Left lung (tissue), 14 donors: ENCODE data around the gene PTCHD4. TPM values are rescaled to one million over a fixed set of nuclear protein-coding genes. Genes with fewer than 3 reads are reported as not detected.
A peak's percentile ranks its signal among the peaks of the same experiment; 100 is the strongest.

Experiments
- ATAC-seq: fragments of 200-7000 bp; cut with Tn5 transposase; one replicate; pipeline ENCODE4 v1.9.1; 2020; ENCODE audit warnings: moderate library complexity
- DNase-seq, 4 donors: peaks; one replicate each; pipeline ENCODE4 v3.0.0-alpha.2; 2013 to 2020
- H3K27ac ChIP-seq, 2 donors: fragments of 200-600 bp; sonication (generic) in 1 of 2; one replicate each; pipeline versions ENCODE4 v1.5.0 to v1.8.0; 2020 to 2021
- H3K27me3 ChIP-seq, 2 donors: fragments of 200-600 bp; sonication (generic) in 1 of 2; one replicate each; pipeline versions ENCODE4 v1.5.0 to v1.8.0; 2020 to 2021
- H3K36me3 ChIP-seq, 2 donors: fragments of 200-600 bp; sonication (generic) in 1 of 2; one replicate each; pipeline versions ENCODE4 v1.5.0 to v1.8.0; 2020 to 2021
- H3K4me1 ChIP-seq, 2 donors: fragments of 200-600 bp; one replicate each; pipeline ENCODE4 v1.8.0; 2021
- H3K4me3 ChIP-seq, 2 donors: fragments of 200-600 bp; sonication (generic) in 1 of 2; one replicate each; pipeline versions ENCODE4 v1.5.0 to v1.8.0; 2020 to 2021; ENCODE audit warnings: mild to moderate bottlenecking in 1 of 2
- H3K9me3 ChIP-seq, 2 donors: fragments of 200-600 bp; sonication (generic) in 1 of 2; one replicate each; pipeline versions ENCODE4 v1.5.0 to v1.8.0; 2020 to 2021
- CTCF ChIP-seq, 2 donors: fragments of 200-600 bp; sonication (generic) in 1 of 2; IDR thresholded peaks; one replicate each; pipeline versions ENCODE4 v1.5.0 to v1.8.0; 2021; ENCODE audit warnings: antibody characterized with exemption in 2 of 2
- intact Hi-C, 2 donors: fragments of 100-400 bp; cut with DNase I; formaldehyde crosslinking; loops; one replicate each; pipeline versions ENCODE4 v1.11.2 to v1.14.2; 2022
- long read RNA-seq, 12 donors: library from polyadenylated mRNA in 2 of 12; unstranded in 2 of 12; transcript quantifications; one replicate each; pipeline ENCODE4 v2.0.0 and lab custom pipeline, GENCODE V29; 2019 to 2026
- polyA plus RNA-seq, 6 donors: library from polyadenylated mRNA; unstranded; fragments of 120-200 nt; gene quantifications; one replicate each; pipeline ENCODE4 v1.2.1, GENCODE V29; 2013; ENCODE audit not compliant: insufficient read length in 6 of 6
- total RNA-seq, 2 donors: library from RNA; stranded (reverse); fragmentation: NEBNext Ultra II Directional; extraction: Animal tissue kit (Norgen Biotek cat#: 25700); gene quantifications; one replicate each; pipeline ENCODE4 v1.2.1, GENCODE V29; 2021
- donor health status: DM: no; HTN: yes; CAD: no.
- donor health status: DM: no; HTN: no; CAD: no.

PTCHD4 gene
- total RNA-seq, result 1 to 10 TPM in 1 of 2 donors, under 1 TPM in 1; 0.55 to 5.0 TPM
- polyA plus RNA-seq, result under 1 TPM; 0.27 to 0.44 (median 0.39) TPM
- long read RNA-seq, donor 1, result 0 reads
- long read RNA-seq, donor 2, result 0 reads
- long read RNA-seq, donor 3, result 0 reads
- long read RNA-seq, donor 4, partial matches to known transcripts, result 4 of 13 reads
- long read RNA-seq, donor 4, other reads (novel, unspliced or antisense), result 9 of 13 reads
- long read RNA-seq, donor 5, result 0 reads
- long read RNA-seq, donor 6, result 0 reads
- long read RNA-seq, donor 7, result 0 reads
- long read RNA-seq, donor 8, result 0 reads
- long read RNA-seq, donor 9, result 0 reads
- long read RNA-seq, donor 10, result 0 reads
- long read RNA-seq, donor 11, result 0 reads
- long read RNA-seq, donor 12, result 0 reads

GRCh38 chr6:48111143-48111506 is at the start of gene PTCHD4:
Gene PTCHD4 (minus strand): TSS chr6:48111197. CDS start chr6:48068957, 42,240 bp downstream.
- H3K36me3 ChIP-seq, result no peaks in the 10 kb centered on the region
- intact Hi-C loops, result no loop called here
- no peaks in the 10 kb centered on the region for H3K4me1 ChIP-seq
- H3K9me3 ChIP-seq, result no peaks in the 10 kb centered on the region
- peak within 1 kb of the TSS in 1 of 2 donors; percentile 22 for H3K27ac ChIP-seq
- DNase-seq, result no peak
- no peak for TF ChIP-seq CTCF (IDR thresholded peaks at IDR 0.05)
- ATAC-seq, result peak; percentile 84
- no peaks in the 10 kb centered on the region for H3K27me3 ChIP-seq
- peak within 1 kb of the TSS; percentile 2 to 4 for H3K4me3 ChIP-seq

GRCh38 chr6:48151142-48151541 is 40.1 kb upstream of the PTCHD4 start:
- H3K9me3 ChIP-seq, result peaks cover 0 to 36% of the 10 kb centered on the region in 2 donors
- DNase-seq (no peak), ATAC-seq (no peak)
- no peak for TF ChIP-seq CTCF (IDR thresholded peaks at IDR 0.05)
- no peak overlapping the region for H3K27ac ChIP-seq
- H3K27me3 ChIP-seq, result no peaks in the 10 kb centered on the region
- no peaks in the 10 kb centered on the region for H3K4me1 ChIP-seq
- H3K4me3 ChIP-seq, result no peak overlapping the region
- intact Hi-C loops, result no loop called here
- no peaks in the 10 kb centered on the region for H3K36me3 ChIP-seq

- no peak for ATAC-seq
- Histone ChIP-seq H3K4me1 (no peaks in the 10 kb centered on the region), H3K36me3 (no peaks in the 10 kb centered on the region), H3K27me3 (no peaks in the 10 kb centered on the region), H3K9me3 (peaks cover 0 to 36% of the 10 kb centered on the region in 2 donors), H3K4me3 (no peak overlapping the region), H3K27ac (no peak overlapping the region)
- intact Hi-C loops, result no loop called here
- DNase-seq, result peak in 1 of 4 donors; percentile 8
- TF ChIP-seq CTCF (IDR thresholded peaks at IDR 0.05), result no peak
Observed at GRCh38 chr6:48150701-48151100, 39.7 kb upstream of the PTCHD4 start.

GRCh38 chr6:48147051-48147450 is 36.1 kb upstream of the PTCHD4 start:
- no peak for TF ChIP-seq CTCF (IDR thresholded peaks at IDR 0.05)
- no peak for ATAC-seq
- Histone ChIP-seq H3K9me3 (peaks cover 0 to 13% of the 10 kb centered on the region in 2 donors), H3K36me3 (no peaks in the 10 kb centered on the region), H3K4me1 (no peaks in the 10 kb centered on the region), H3K27ac (no peak overlapping the region), H3K4me3 (no peak overlapping the region), H3K27me3 (no peaks in the 10 kb centered on the region)
- intact Hi-C loops, result no loop called here
- no peak for DNase-seq

- no peak overlapping the region for H3K27ac ChIP-seq
Observed at GRCh38 chr6:48144021-48144420, 33.0 kb upstream of the PTCHD4 start.

More at GRCh38 chr6:48144021-48144420, 33.0 kb upstream of the PTCHD4 start:
- no peaks in the 10 kb centered on the region for H3K27me3 ChIP-seq
- H3K36me3 ChIP-seq, result no peaks in the 10 kb centered on the region
- DNase-seq, result no peak
- H3K4me1 ChIP-seq, result no peaks in the 10 kb centered on the region
- intact Hi-C loops, result no loop called here
- ATAC-seq, result no peak
- TF ChIP-seq CTCF (IDR thresholded peaks at IDR 0.05), result no peak
- no peaks in the 10 kb centered on the region for H3K9me3 ChIP-seq
- no peak overlapping the region for H3K4me3 ChIP-seq
